CD4-positive, alpha-beta T cell treated with Interleukin-21 for 1 hour (primary cell): ENCODE results near the gene VPS37C.
"Not testable (repeated sequence)": the region's sequence is repeated elsewhere in the genome, so short reads cannot be mapped to it uniquely, and the experiment has no call there.

Experiments
- DNase-seq: peaks from one replicate; pipeline ENCODE4 v3.0.0-alpha.2; 2020

VPS37C gene

GRCh38 chr11:61115498-61116224 lies 45.6 kb downstream of the VPS37C start:
- DNase-seq: no peak

GRCh38 chr11:61114913-61115312 lies 46.3 kb downstream of the VPS37C start:
- no peak for DNase-seq

DNA sequence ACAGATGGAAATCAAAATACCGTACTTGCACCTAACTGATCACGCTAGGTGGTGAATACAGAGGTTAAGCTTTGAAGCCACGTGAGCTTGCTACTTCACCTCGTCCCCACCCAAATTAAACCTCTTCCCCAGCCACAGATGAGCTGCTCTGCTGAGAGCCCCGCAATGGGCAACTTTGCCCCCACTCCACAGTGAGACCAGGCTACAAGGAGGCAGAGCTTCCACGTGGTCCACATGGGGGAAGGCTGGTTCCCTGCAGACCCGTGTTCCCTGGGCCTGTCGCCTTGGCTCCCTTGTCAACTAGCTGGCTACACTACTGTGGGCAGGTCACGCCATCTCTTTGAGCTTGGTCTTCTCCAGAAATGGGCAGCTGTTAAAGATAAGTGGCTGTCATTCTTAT lies 48.0 kb downstream of the VPS37C start:
- DNase-seq: no peak

DNA sequence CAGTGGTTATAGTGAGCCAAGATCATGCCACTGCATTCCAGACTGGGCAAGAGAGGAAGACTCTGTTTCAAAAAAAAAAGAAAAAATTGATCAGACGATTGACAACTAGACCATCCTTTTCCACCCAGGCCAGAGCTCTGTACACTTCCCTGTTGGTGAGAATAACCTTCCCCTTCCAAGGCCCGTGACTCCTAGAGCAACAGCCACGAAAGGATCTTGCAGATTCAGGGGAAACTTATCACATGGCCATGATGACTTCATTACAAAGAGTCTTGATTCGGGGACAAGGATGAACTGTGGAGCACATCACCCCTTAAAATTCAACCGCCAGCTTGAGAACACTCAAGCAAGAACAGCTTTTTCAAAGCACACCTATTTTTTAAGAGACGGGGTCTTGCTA lies 48.7 kb downstream of the VPS37C start:
- DNase-seq: no peak

DNA sequence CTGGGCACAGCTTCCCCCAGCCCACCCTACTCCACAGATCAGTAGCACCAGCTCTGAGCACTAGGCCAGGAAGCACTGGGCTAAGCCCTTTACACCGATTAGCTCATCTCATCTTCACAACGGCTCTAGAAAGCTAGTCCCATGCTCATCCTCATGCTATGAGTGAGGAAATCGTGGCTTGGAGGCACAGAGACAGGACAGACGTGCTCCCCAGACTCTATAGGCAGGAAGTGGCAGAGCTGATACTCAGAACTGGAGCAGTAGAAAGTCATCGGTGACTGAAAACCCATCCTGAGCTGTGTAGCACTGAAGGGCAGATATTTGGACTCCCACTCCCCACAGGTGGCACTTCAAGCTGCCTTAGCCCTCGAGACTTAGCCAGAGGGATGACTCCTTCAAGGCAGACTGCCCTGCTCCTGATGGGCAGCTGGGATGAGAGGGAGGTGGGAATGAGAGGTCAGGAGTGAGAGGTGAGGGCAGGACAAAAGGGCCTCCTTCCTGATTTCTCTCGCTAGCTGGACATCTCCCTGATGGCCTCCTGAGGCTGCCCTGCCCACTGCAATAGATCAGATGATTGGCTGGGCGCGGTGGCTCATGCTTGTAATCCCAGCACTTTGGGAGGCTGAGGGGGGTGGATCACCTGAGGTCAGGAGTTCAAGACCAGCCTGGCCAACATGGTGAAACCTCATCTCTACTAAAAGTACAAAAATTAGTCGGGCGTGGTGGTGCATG lies 49.3 kb downstream of the VPS37C start:
- DNase-seq: peak; percentile 68

GRCh38 chr11:61111050-61111435 lies 50.2 kb downstream of the VPS37C start:
- no peak for DNase-seq

GRCh38 chr11:61110255-61111049 lies 50.8 kb downstream of the VPS37C start:
- peak; percentile 56 for DNase-seq

GRCh38 chr11:61109671-61110070 lies 51.6 kb downstream of the VPS37C start:
- no peak for DNase-seq

DNA sequence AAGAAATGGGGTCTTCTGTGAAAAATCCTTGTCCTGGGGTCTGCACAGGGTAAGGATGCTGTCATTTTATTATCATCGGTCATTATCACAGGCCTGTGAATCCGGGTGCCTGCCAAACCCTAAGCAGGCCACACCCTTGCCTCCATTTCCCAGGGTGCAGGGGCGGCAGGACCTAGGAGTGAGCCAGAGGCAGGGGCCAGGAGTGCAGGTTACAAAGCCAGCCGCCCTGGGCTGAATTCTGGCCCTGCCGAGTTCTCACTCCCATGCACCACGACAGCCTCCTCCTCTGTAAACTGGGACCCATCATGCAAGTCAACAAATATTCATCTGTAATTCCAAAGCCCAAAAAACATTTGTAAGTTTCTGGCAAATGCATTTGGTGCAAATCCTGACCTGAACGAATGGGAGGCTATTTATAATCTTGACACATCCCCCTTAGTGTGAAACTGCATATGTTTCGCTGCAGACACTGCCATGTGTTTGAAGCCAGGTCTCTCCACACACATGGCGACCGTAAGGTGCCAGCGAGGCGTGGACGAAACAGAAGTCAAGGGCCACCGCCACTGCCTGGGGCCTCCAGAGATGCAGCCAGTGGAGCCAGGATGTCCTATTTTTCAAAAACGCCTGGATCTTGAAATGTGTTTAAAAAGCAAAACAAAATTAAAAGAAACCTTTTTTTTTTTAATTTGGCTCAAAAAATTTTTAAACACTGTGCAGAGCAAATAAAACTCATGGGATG lies 52.2 kb downstream of the VPS37C start:
- no peak for DNase-seq

- DNase-seq: no peak
Observed at GRCh38 chr11:61107888-61108287, 53.3 kb downstream of the VPS37C start.

DNA sequence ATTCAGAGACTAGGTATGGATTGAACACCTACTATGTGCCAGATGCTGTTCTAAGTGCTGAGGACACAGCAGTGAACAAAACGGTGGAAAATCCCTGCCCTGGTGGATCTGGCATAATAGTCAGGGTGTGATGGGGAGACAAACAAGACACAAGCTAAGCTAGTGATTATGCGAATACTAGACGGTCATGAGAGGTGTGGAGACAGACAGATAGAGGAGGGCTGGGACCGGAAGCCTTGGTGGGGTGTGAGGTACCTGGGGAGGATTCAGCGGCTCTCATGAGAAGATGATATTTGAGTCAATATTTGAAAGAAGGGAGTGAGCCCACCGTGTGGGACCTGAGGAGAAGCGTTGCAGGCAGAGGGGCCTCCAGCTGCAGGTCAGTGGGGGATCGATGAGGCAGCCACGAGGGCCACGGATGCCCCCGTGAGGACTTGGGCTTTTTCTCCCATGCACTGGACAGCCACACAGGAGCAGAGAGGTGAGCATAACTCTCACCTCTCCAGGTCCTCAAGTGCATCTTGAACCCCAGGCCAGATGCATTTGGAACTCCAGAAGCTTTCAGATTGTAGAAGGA lies 54.2 kb downstream of the VPS37C start:
- peak; percentile 40 for DNase-seq

DNA sequence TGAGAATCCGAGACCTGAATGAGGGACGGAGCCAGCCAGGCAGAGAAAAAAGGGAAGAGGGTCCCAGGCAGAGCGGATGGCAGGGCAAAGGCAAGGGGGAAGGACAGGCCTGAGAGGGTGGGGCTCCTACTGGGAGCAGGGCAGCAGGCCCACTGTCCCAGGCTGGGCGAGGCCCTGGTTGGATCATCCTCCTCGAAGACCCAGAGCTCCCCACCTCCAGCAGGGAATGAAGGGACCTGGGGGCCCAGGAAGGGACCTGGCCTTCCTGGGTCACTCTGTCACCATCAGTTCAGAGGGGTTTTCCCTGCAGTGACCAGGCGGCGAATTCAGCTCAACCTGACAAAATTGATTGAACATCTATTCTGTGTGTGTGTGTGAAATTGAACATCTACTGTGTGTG lies 54.9 kb downstream of the VPS37C start:
- no peak for DNase-seq

- no peak for DNase-seq
Observed at GRCh38 chr11:61104963-61105362, 56.3 kb downstream of the VPS37C start.

DNA sequence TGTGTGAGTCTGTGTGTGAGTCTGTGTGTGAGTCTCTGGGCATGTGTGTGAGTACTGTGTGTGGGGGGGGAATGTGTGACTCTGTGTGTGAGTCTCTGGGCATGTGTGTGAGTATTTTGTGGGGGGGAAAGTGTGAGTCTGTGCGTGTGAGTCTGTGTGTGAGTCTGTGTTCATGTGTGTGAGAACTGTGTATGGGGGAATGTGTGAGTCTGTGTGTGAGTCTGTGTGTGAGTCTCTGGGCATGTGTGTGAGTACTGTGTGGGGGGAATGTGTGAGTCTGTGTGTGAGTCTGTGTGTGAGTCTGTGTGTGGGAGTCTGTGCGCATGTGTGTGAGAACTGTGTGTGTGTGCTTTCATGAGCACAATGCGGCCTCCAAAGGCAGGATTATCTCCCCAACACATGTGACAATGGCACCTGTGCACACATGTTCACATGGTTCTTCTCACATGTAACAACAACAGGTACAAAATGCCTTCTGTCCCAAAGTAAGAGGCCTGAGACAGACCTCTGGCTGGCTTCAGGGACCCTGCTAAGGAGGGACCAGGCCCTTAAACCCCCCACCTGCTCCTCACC lies 57.3 kb downstream of the VPS37C start:
- no peak for DNase-seq

DNA sequence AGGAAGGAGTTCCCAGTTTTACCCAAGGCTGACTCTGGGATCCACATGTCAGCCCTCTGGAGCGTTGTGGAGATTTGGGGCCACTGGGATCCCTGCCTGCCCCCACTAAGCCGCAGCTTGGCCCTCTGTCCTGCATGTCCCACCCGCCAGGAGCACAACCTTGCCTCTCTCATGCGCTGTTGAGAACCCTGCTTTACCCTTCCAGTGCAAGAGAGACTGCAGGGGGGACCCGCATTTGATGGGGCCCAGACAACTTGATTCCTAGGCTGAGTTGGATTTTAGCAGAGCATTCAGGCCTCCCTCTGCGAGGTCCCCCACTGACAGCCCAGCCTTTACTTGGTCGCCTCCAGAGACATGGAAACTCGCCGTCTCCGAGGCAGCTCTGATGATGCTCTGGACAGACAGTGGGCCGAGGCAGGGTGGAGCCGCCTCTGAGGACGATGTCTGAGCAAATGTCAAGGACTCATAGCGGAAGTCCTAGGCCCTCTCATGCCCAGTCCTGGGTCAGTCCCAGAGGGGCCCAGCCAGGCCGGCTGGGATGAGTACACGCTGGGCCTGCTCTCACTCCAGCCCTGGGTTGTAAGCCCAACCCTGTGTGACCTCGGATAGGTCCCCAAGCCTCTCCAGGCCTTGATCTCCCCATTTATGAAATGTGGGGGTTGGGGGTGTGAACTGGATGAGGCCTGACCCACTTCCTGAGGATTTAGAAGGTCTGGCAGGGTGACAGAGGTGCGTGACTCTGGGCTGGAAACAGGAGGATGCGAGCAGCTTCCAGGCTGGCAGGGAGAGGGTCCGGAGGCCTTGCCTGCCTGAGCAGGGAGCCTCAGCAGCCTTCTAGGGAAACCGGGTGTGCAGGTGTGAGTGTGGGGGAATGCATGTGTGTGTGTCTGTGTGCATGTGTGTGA lies 58.3 kb downstream of the VPS37C start:
- peak; percentile 51 for DNase-seq

- no peak for DNase-seq
Observed at GRCh38 chr11:61098778-61099177, 62.4 kb downstream of the VPS37C start.

DNA sequence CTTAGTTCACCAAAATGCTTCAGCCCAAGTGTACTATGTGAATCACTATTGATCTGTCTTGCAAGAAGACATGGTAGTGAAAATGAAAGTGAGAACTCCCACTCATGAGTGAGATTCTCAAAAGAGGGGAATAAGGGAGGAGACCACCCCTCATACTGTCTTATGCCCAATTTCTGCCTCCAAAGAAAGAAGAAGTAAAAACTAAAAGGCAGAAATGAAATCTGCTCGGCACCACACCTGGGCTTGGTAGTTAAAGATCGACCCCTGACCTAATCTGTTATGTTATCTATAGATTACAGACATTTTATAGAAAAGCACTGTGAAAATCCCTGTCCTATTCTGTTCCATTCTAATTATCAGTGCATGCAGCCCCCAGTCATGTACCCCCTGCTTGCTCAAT lies 63.0 kb downstream of the VPS37C start:
- not testable (repeated sequence) for DNase-seq

DNA sequence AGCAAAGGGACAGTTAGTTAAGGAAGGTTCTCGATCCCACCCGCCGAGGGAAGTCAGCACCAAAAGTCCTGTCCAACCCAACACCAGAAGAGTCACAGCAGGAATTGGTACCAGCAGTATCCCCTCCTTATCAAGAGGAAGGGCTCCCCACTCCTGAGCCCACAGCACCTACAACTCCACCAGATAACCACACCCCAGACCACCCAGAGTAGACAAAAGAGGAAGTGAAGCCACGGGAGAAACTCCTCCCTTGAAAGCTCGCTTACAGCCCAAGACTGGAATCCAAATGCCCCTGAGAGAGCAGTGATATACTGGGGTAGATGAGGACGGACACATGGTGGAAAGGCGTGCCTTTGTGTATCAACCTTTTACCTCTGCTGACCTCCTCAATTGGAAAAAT lies 66.2 kb downstream of the VPS37C start:
- no peak for DNase-seq

DNA sequence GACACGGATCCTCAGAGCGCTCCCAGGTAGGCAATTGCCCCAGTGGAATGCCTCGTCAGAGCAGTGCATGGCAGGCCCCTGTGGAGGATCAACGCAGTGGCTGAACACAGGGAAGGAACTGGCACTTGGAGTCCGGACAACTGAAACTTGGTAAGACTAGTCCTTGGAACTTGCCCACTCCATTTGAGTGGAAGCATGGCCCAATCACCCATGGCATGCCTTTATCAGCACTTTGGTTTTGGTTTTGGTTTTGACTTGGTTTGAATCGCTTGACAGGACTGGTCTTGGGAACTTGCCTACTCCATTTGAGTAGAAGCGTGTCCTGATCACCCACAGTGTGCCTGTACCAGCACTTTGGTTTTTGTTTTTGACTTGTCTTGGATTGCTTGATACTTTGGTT lies 67.1 kb downstream of the VPS37C start:
- DNase-seq: not testable (repeated sequence)

DNA sequence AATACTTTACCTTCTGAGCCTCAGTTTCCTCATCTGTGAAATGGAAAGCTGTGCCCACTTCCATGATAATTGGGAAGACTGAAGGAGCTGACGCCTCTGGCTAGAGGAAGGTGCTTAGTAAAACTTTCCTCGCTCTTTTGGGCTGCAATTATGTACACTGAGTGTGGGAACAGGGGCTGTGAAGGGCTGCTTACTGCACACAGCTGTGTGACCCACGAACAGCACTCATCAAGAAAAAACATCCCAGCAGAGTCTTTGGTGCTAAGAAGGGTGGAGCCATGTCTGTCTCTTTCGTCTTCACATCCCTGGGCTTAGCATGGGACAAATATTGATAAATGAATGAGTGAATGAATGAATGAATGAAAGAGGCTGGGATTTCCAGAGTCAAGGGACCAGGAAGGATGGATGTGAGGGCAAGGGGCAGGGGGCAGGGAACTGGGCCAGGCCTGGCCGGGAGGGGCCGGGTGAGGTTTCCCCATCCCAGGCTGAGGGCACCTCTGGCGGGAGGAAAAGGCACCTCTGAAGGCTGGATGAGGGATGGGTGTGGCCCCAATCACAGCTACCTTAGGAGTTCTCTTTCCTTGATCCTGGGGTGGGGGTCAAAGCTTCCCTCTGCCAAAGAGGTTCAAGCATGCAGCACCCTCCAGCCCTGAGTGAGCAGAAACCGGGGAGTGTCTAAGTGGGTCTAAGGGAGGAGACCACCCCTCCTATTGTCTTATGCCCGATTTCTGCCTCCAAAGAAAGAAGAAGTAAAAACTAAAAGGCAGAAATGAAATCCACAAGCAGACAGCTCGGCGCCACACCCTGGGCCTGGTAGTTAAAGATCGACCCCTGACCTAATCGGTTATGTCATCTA lies 68.1 kb downstream of the VPS37C start:
- DNase-seq: no peak
